GM19468 (cell line): Measurements from ENCODE around the gene LIN54.
A peak's percentile ranks its signal among the peaks of the same experiment; 100 is the strongest.

Experiments used
- ATAC-seq: cut with Tn5 transposase; IDR thresholded peaks from one replicate; pipeline ENCODE4 v1.9.1; 2021; ENCODE audit warnings: mild to moderate bottlenecking, moderate library complexity, moderate number of reproducible peaks; ENCODE audit not compliant: unreplicated experiment; ENCODE audit errors: extremely low read depth

The LIN54 gene

DNA sequence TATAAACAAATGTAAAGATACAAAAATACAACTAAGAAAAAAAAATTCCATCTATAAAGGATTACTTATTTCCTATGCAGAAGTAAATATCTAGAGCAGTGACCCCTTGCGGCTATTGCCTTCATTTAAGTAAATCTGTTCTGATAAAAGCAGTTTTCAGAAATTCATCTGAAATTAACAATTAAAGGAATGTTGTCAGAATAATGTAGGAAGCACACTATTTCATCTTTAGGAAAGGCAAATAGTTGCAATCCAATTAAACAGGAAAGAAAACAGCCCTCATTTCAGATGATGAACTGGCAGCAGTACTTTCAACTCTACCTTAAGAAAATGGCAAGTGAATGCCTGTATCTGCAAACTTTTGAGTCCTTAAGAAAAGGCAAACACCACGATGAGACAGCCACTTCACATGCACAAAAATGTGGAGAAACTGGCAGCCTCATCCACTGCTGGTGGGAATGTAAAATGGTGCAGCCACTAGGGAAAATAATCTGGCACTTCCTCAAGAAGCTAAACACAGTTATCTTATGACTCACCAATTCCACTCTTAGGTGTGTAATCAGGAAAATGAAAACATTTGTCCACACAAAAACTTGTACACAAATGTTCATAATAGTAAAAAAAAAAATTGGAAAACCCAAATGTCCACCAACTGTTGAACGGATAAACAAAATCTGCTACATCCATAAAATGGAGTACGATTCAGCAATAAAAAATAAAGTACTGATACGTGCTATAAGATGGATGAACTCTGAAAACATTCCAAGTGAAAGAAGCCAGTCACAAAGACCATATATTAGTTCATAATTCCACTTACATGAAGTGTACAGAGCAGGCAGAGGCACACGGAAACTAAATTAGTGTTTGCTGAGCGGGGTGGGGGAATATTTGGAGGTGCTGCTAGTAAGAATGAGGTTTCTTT, 112.0 kb downstream of the LIN54 start:
- no peak for ATAC-seq

DNA sequence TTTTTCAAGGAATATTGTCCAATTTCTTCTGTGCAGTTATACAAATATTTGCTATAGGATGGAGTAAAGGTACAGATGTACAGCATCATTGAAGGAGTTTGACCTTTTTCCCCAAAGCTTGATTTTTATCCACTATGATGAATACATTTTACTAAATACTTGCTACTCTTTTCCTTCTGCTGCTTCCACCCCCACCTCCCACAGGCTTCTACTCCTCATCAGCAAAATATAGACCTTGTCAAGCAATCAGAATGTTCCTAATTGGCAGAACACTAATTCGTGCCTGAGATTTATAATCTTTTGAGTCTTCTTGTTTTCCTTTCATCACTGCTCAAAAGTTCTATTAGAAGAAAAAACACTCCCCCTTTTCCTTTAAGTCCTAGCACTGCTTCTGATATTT, 113.9 kb downstream of the LIN54 start:
- ATAC-seq, result no peak

DNA sequence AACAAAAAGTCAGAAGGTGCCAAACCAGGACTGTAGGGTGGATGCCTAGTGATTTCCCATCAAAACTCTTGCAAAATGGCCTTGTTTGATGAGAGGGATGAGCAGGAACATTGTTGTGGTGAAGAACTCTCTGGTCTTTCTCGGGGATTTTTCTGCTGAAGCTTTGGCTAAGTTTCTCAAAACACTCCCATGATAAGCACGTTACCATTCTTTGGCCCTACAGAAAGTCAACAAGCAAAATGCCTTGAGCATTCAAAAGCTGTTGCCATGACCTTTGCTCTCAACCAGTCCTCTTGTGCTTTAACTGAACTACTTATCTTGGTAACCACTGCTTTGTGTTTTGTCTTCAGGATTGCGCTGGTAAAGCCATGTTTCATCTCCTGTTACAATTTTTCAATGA, 116.7 kb downstream of the LIN54 start:
- no peak for ATAC-seq

DNA sequence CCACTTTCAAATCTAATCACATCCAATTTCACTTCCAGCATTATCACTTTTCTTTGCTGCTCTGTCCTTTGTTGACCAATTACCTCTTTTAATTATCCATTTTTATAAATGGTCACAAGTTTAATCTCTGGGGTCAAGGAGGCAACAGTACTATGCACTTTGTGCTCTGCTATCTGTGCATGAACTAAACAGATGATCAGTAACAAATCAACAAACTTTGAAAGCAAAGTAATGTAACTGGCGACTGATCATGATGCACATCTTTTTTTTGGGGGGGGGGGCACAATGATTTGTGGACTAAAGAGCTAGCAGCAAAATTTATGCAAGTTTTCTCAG, 118.2 kb downstream of the LIN54 start:
- ATAC-seq, result no peak

DNA sequence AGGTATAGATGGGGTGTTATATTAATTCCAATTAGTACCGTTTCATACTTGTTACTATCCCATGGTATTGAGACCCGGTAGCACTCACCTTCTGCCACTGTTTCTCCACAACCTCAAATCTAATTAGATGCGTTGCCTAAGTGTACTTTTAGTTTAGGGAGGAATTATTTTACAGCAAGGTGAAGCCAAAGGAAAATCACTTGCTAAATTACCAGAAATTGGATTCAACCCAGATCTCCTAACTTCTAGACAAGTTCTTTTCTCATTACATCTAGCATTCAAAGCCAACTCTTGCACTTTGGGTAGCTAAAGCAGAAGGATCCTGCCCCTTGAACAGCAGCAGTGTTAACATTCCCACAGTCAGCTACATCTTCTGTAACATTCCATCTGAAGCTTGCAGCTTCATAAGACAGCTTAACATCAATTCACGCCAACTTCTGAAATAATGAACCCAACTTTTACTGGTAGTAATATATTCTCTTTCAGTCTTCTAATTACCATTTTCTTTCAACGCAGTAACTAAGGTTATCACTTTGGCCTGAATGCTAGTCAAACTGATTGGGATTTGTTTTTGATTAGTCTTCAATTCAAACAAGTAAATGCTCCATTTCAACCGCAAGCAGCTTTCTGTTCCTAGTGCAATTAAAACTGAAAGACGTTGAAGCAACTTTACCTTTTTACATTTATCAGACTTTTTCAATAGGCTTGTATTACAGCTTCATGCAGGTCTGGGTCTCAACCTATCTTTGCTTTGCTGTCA, 118.7 kb downstream of the LIN54 start:
- no peak for ATAC-seq

DNA sequence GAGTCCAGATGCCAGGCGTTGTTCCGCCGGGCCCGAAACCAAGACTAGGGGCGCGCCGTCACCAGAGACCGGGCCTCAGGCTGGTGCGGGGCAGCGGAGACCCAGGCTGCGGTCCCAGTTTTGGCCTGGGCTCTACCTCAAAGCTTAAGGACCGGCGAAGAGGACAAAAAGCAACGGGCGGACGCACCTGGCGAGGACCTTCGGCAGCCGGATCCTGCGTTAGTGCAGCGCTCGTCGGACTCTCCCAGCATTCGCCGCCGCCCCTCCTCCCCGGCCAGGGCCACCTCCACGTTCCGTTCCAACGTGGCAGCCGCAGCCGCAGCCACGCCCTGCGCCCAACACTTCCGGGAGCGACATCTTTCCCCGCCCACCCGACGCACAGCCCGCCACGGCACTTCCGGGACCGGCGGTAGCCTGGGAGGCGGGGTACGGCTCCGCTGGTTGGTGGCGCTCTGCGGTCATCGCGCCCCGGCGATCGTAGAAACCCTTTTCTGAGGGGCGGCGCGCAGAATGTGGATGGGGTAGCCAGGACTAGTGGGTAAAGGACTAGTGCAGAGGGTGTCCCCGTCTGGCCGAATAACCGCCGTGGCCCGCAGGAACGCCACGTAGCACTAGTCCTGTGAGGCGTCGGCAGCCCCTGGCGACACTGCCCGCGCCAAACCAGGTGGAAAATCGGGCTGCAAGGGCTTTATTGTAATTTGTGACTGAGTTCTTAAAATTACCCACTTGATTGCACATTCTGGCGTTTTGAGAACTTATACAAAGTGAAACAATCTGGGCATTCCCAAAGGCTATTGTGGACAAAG, 119.5 kb downstream of the LIN54 start, which contains the start of gene SEC31A:
Gene SEC31A (minus strand): TSS at position 253 of the 806 bp plus-strand sequence. CDS start 9,217 bp downstream, outside the sequence.
- peak; percentile 77 for ATAC-seq

DNA sequence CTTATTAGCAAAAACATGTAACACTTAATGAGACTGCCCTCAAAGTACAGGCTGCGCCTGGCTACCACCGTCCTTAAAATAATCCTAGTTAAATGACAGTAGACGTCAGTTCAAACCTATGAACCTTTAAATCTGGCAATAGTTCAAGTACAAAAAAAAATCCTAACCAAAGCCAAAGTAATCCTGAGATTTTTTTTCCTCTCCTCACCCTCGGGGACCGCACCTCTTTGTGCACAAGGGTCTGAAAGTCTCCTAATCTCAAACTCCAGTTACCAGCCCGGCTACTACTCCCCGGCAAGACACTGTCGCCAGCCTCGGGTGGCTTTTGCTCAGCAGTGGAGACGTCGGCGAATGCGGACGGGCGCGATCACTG, 120.1 kb downstream of the LIN54 start:
- no peak for ATAC-seq

DNA sequence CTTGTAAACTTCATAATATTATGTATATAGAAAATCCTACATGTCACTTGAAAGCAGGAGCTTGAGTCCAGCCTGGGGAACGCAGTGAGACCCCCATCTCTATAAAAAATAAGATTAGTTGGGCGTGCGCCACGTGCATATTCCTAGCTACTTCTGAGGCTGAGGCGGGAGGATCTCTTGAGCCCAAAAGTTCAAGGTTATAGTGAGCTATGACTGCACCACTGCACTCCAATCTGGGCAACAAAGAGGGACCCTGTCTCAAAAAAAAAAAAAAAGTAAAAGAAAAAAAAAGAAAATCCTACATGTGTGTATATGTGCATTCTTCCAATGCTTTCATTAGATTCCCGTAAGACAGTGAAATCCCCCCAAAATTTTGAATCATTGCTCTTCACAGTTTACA, 121.3 kb downstream of the LIN54 start:
- ATAC-seq, result no peak

DNA sequence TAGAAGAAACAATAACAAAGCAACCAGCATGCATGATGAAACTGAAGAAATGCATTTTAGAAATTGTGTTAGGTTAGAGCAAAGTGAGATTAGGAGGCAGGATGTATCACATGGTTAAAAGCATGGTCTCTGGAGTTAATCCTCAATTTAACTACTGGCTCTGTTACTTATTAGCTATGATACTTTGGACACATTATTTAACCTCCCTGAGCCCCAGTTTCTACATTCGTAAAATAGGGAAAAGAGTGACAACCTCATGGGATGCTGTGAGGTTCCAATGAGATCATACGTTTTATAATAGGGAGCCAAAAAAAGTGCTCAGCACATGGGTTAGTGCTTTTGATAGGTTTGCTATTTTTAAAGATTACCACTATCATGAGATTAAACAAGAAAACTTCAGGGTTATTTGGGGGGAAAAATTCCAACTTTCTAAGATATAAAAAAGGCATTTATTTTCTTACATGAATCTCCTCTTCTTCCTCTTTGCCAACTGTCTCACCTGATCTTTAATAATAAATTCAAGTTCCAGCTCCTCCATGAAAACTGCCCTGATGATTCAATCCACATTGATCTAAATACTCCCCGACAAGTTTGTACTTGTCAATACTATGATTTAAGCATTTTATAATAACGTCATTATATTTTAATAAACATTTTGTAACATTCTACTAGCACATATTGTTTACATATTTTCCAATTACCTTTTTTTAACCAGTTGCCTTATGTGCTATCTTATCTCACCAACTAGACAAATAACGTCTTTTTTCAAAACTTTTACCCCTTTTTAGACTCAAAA, 124.3 kb downstream of the LIN54 start:
- ATAC-seq, result no peak

DNA sequence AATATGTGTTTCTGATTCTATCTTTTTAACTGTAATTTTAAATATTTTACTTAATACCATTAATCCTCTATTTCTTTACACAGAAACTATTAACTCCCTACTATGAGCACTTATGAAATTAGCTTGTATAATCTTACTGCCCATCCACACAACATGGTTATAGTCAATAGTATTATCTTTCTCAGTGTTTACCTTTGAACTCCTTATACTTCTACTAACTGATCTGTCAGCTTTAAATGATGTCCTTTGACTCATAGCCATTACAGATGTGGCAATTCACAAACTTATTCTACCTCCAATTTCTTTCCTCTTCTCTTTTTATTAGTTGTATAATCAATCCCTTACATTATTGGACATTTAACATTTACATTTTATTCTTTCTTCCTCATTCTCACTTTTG, 125.2 kb downstream of the LIN54 start:
- no peak for ATAC-seq
